HG02610 (cell line): ENCODE results near the gene MPG.
"Not testable (repeated sequence)": the region's sequence is repeated elsewhere in the genome, so short reads cannot be mapped to it uniquely, and the experiment has no call there.

ENCODE experiments used
- ATAC-seq: cut with Tn5 transposase; IDR thresholded peaks from one replicate; pipeline ENCODE4 v1.9.1; 2021; ENCODE audit warnings: mild to moderate bottlenecking, moderate library complexity; ENCODE audit not compliant: unreplicated experiment

Gene MPG

GRCh38 chr16:77807-78443 is at the start of gene MPG:
TSS of gene MPG (plus strand) at chr16:78225. CDS start at chr16:78310, 85 bp downstream.
- peak; percentile 74 for ATAC-seq

- ATAC-seq: not testable (repeated sequence)
Measured at GRCh38 chr16:30627-31026, 47.4 kb upstream of the MPG start.

GRCh38 chr16:33154-33876 is 44.7 kb upstream of the MPG start:
- ATAC-seq: not testable (repeated sequence)

- no peak for ATAC-seq
Measured at GRCh38 chr16:33877-34647, 44.0 kb upstream of the MPG start.

GRCh38 chr16:34648-34987 is 43.4 kb upstream of the MPG start:
- no peak for ATAC-seq

GRCh38 chr16:35011-35677 is 42.9 kb upstream of the MPG start:
- no peak for ATAC-seq

GRCh38 chr16:35678-36305 is 42.2 kb upstream of the MPG start:
- no peak for ATAC-seq

- no peak for ATAC-seq
Measured at GRCh38 chr16:36336-36984, 41.6 kb upstream of the MPG start.

GRCh38 chr16:37511-37910 is 40.5 kb upstream of the MPG start:
- no peak for ATAC-seq

GRCh38 chr16:38206-38605 is 39.8 kb upstream of the MPG start:
- not testable (repeated sequence) for ATAC-seq

GRCh38 chr16:38941-39892 is 38.8 kb upstream of the MPG start:
- peak; percentile 75 for ATAC-seq

GRCh38 chr16:41439-42068 is 36.5 kb upstream of the MPG start:
- no peak for ATAC-seq

- ATAC-seq: no peak
Measured at GRCh38 chr16:42069-42457, 36.0 kb upstream of the MPG start.

- ATAC-seq: no peak
Measured at GRCh38 chr16:42691-43090, 35.3 kb upstream of the MPG start.

- no peak for ATAC-seq
Measured at GRCh38 chr16:43294-43693, 34.7 kb upstream of the MPG start.

- no peak for ATAC-seq
Measured at GRCh38 chr16:44655-45054, 33.4 kb upstream of the MPG start.

- no peak for ATAC-seq
Measured at GRCh38 chr16:45454-45853, 32.6 kb upstream of the MPG start.

GRCh38 chr16:46510-46909 is 31.5 kb upstream of the MPG start:
- ATAC-seq: not testable (repeated sequence)

- no peak for ATAC-seq
Measured at GRCh38 chr16:47234-47633, 30.8 kb upstream of the MPG start.
